ENCODE results near the gene SDC3.

Gene SDC3

DNA sequence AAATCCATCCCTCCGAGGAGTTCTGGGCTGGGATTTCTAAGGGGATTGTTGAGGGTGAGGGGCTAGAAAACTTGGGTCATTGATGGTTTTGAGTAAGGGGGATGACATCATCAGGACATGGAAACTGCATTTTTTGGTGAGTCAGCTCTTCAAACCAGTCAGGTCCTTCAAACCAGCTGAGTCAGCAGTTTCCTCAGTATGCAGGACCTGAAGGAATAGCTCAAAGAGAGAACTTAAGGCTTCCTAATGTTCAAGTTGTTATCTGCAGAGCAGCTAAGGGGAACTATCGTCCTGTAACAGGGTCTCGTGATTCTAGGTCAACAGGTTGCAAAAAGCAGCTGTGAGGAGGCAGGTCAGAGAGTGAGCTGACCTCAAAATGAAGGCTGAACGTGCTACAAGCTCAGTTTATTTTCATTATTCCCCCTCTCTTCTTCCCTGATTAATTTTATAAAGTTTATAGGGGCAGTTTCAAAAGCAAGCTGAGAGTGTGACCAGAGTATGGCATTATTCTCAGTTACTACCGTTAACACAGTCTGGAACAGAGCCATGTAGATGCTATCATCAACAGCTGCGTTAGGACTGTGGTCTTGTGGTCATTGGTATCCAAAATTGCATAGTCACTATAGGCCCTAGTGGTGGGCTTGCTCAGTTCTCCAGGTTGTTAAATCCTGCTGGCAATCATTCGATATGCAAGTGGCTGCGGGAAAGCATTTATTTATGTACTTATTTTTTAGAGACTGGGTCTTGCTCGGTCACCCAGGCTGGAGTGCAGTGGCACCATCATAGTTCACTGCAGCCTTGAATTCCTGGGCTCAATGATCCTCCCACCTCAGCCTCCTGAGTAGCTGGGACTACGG is 10.7 kb upstream of the SDC3 start:
- peak; percentile 95 to 99 (median 99) for DNase-seq
- POLR2A ChIA-PET: interaction anchor here (0.6 to 1.2 kb wide), 3 partner anchors 128 to 163 kb away, joined by 3 to 4 read pairs (median 4); no protein-coding TSS in a partner anchor
- H3K9me3 ChIP-seq (ENCODE audit: control extremely low read depth in 1 of 5, control insufficient read depth in 4 of 5, insufficient read depth in 2 of 5, low read depth in 1 of 5, low read length in 4 of 5): no peaks in the 10 kb centered on the region
- 21% methylated on average over 4 of the region's 10 CpGs for WGBS (ENCODE audit: insufficient coverage)
- H3K27ac ChIP-seq (ENCODE audit: insufficient read depth in 1 of 2, low read depth in 1 of 2, low read length in 2 of 2, poor library complexity in 1 of 2, severe bottlenecking in 2 of 2): peak overlapping the region in 1 of 2 experiments; percentile 75
- H3K4me1 ChIP-seq (ENCODE audit: control extremely low read depth in 1 of 4, control insufficient read depth in 4 of 4, insufficient read depth in 4 of 4, low read length in 3 of 4): peaks cover 0 to 28% (median 26%) of the 10 kb centered on the region in 4 experiments
- CTCF ChIA-PET: interaction anchor here (0.5 to 3.4 kb wide), 12 partner anchors 9 to 385 kb away, joined by 3 to 26 read pairs (median 5); no protein-coding TSS in a partner anchor
- no peaks in the 10 kb centered on the region for H3K36me3 ChIP-seq (ENCODE audit: control insufficient read depth in 4 of 4, insufficient read depth in 4 of 4, low read length in 3 of 4)
- H3K27me3 ChIP-seq (replicated peaks in 2 of 5; ENCODE audit: control insufficient read depth in 4 of 5, insufficient read depth in 5 of 5, low read length in 4 of 5): peaks cover 0 to 6% (median 2%) of the 10 kb centered on the region in 5 experiments
- peak overlapping the region in 2 of 7 experiments; percentile 11 to 62 for H3K4me3 ChIP-seq (ENCODE audit: control insufficient read depth in 1 of 7, extremely low read depth in 1 of 7, insufficient read depth in 4 of 7, low read depth in 2 of 7, low read length in 6 of 7)

DNA sequence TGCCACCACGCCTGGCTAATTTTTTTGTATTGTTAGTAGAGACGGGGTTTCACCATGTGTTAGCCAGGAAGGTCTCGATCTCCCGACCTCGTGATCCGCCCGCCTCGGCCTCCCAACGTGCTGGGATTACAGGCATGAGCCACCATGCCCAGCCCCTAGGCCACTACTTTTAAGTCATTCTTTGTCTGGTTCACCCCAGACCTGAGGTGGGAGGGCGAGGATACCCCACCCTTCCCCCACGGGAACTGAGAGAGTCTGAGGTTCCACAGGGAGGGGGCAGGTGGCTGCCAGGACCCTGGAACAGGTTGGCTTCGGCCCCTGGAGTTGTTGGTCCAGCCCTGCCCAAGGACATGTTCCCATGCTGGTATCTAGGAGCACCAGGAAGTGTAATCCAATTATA is 7.7 kb upstream of the SDC3 start:
- POLR2A ChIA-PET: interaction anchor here (0.6 kb wide), 1 partner anchor 39 kb away, joined by 3 read pairs; no protein-coding TSS in a partner anchor

DNA sequence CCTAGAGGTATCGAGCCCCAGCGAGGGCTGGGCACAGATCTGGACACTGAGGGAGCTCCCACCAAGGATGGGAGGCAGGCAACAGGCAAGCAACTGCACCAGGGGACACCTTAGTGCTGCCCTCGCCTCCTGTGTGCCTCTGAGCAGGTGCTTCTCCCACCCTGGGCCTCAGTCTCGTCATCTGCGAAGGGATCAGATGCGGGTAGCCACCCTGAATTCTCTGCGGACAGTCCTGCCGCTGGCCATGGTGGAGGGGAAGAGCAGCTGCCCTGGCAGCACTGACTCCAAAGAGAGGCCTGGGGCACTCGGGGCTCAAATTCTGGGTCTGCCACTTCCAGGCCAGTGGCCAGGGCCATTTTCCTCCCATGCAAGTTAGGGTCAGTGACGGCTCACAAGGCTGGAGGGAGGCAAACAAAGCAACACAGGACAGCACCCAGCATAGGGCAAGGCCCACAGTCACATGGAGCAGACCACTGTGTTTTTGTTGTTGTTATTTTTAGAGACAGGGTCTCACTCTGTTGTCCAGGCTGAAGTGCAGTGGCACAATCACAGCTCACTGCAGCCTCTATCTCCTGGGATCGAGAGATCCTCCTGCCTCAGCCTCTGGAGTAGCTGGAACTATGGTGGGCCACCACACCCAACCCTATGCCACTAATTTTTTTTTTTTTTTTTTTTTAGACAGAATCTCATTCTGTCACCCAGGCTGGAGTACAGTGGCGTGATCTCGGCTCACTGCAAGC is 7.1 kb upstream of the SDC3 start:
- CTCF ChIA-PET: interaction anchor here (0.6 to 8.4 kb wide), 7 partner anchors 11 to 196 kb away, joined by 3 to 252 read pairs (median 13); no protein-coding TSS in a partner anchor
- no peak for DNase-seq
- Histone ChIP-seq H3K4me3 (ENCODE audit: control insufficient read depth in 1 of 7, extremely low read depth in 1 of 7, insufficient read depth in 4 of 7, low read depth in 2 of 7, low read length in 6 of 7) (no peak overlapping the region), H3K36me3 (ENCODE audit: control insufficient read depth in 4 of 4, insufficient read depth in 4 of 4, low read length in 3 of 4) (no peaks in the 10 kb centered on the region), H3K4me1 (ENCODE audit: control extremely low read depth in 1 of 4, control insufficient read depth in 4 of 4, insufficient read depth in 4 of 4, low read length in 3 of 4) (peaks cover 0 to 48% (median 39%) of the 10 kb centered on the region in 4 experiments), H3K27me3 (replicated peaks in 2 of 5; ENCODE audit: control insufficient read depth in 4 of 5, insufficient read depth in 5 of 5, low read length in 4 of 5) (peaks cover 0 to 10% (median 6%) of the 10 kb centered on the region in 5 experiments), H3K9me3 (ENCODE audit: control extremely low read depth in 1 of 5, control insufficient read depth in 4 of 5, insufficient read depth in 2 of 5, low read depth in 1 of 5, low read length in 4 of 5) (no peaks in the 10 kb centered on the region), H3K27ac (ENCODE audit: insufficient read depth in 1 of 2, low read depth in 1 of 2, low read length in 2 of 2, poor library complexity in 1 of 2, severe bottlenecking in 2 of 2) (no peak overlapping the region)
- POLR2A ChIA-PET: interaction anchor here (0.6 kb wide), 1 partner anchor 40 kb away, joined by 3 read pairs; no protein-coding TSS in a partner anchor
- 94% methylated on average over 13 of the region's 13 CpGs for WGBS (ENCODE audit: insufficient coverage)

More for the DNA sequence above, 7.7 kb upstream of the SDC3 start:
- Histone ChIP-seq H3K9me3 (ENCODE audit: control extremely low read depth in 1 of 5, control insufficient read depth in 4 of 5, insufficient read depth in 2 of 5, low read depth in 1 of 5, low read length in 4 of 5) (no peaks in the 10 kb centered on the region), H3K36me3 (ENCODE audit: control insufficient read depth in 4 of 4, insufficient read depth in 4 of 4, low read length in 3 of 4) (no peaks in the 10 kb centered on the region), H3K4me3 (ENCODE audit: control insufficient read depth in 1 of 7, extremely low read depth in 1 of 7, insufficient read depth in 4 of 7, low read depth in 2 of 7, low read length in 6 of 7) (no peak overlapping the region), H3K27ac (ENCODE audit: insufficient read depth in 1 of 2, low read depth in 1 of 2, low read length in 2 of 2, poor library complexity in 1 of 2, severe bottlenecking in 2 of 2) (no peak overlapping the region), H3K4me1 (ENCODE audit: control extremely low read depth in 1 of 4, control insufficient read depth in 4 of 4, insufficient read depth in 4 of 4, low read length in 3 of 4) (peaks cover 0 to 48% (median 39%) of the 10 kb centered on the region in 4 experiments), H3K27me3 (replicated peaks in 2 of 5; ENCODE audit: control insufficient read depth in 4 of 5, insufficient read depth in 5 of 5, low read length in 4 of 5) (peaks cover 0 to 6% (median 2%) of the 10 kb centered on the region in 5 experiments)
- DNase-seq: no peak
- 97% methylated on average over 8 of the region's 12 CpGs for WGBS (ENCODE audit: insufficient coverage)
- CTCF ChIA-PET: interaction anchor here (1.6 to 8.4 kb wide), 5 partner anchors 12 to 197 kb away, joined by 3 to 252 read pairs (median 13); no protein-coding TSS in a partner anchor

DNA sequence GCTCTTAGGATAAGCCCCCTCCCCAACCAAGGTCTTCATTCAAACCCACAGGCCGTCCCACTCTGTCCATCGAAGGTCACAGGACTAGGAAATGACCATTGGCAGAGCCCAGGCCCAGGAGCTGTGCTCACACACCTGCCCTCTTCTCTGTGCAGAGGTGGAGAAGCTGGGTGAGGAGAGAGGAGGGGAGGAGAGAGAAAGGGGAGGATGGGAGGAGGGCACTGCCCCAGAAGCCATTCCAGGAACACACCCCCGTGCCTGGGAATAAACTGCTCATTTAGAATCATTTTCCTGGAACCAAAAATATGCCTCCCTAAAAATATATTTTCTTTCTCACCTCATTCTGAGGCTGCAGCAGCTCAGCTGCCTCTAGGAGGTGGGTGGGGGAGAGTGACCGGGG is 6.4 kb upstream of the SDC3 start:
- 100% methylated on average over 2 of the region's 4 CpGs for WGBS (ENCODE audit: insufficient coverage)
- Histone ChIP-seq H3K27me3 (replicated peaks in 2 of 5; ENCODE audit: control insufficient read depth in 4 of 5, insufficient read depth in 5 of 5, low read length in 4 of 5) (peaks cover 0 to 15% (median 11%) of the 10 kb centered on the region in 5 experiments), H3K36me3 (ENCODE audit: control insufficient read depth in 4 of 4, insufficient read depth in 4 of 4, low read length in 3 of 4) (no peaks in the 10 kb centered on the region), H3K4me3 (ENCODE audit: control insufficient read depth in 1 of 7, extremely low read depth in 1 of 7, insufficient read depth in 4 of 7, low read depth in 2 of 7, low read length in 6 of 7) (no peak overlapping the region), H3K4me1 (ENCODE audit: control extremely low read depth in 1 of 4, control insufficient read depth in 4 of 4, insufficient read depth in 4 of 4, low read length in 3 of 4) (peaks cover 0 to 46% (median 37%) of the 10 kb centered on the region in 4 experiments), H3K9me3 (ENCODE audit: control extremely low read depth in 1 of 5, control insufficient read depth in 4 of 5, insufficient read depth in 2 of 5, low read depth in 1 of 5, low read length in 4 of 5) (no peaks in the 10 kb centered on the region), H3K27ac (ENCODE audit: insufficient read depth in 1 of 2, low read depth in 1 of 2, low read length in 2 of 2, poor library complexity in 1 of 2, severe bottlenecking in 2 of 2) (no peak overlapping the region)
- POLR2A ChIA-PET: no interaction called here
- CTCF ChIA-PET: interaction anchor here (1.6 to 8.4 kb wide), 7 partner anchors 10 to 196 kb away, joined by 3 to 252 read pairs (median 33); no protein-coding TSS in a partner anchor
- no peak for DNase-seq

DNA sequence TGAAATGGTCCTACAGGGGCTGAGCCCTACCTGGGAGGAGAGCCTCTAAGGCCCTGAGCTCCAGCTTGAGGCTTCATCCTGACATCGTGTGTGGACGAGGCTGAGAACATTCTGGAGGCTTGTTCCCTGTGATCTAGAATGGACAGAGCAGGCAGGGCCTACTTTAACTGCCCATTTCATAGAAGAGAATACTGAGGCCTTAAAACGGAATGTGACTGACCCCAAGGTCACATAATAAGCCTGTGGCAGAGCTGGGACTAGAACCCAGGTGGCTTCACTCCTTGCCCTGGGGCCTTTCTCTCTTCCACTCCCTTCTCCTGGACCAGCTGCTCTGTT is 6.0 kb upstream of the SDC3 start:
- peaks cover 0 to 42% (median 33%) of the 10 kb centered on the region in 4 experiments for H3K4me1 ChIP-seq (ENCODE audit: control extremely low read depth in 1 of 4, control insufficient read depth in 4 of 4, insufficient read depth in 4 of 4, low read length in 3 of 4)
- 100% methylated on average over 2 of the region's 3 CpGs for WGBS (ENCODE audit: insufficient coverage)
- H3K36me3 ChIP-seq (ENCODE audit: control insufficient read depth in 4 of 4, insufficient read depth in 4 of 4, low read length in 3 of 4): no peaks in the 10 kb centered on the region
- CTCF ChIA-PET: interaction anchor here (0.9 to 8.4 kb wide), 8 partner anchors 10 to 195 kb away, joined by 3 to 252 read pairs (median 23); no protein-coding TSS in a partner anchor
- H3K27ac ChIP-seq (ENCODE audit: insufficient read depth in 1 of 2, low read depth in 1 of 2, low read length in 2 of 2, poor library complexity in 1 of 2, severe bottlenecking in 2 of 2): no peak overlapping the region
- POLR2A ChIA-PET: no interaction called here
- H3K9me3 ChIP-seq (ENCODE audit: control extremely low read depth in 1 of 5, control insufficient read depth in 4 of 5, insufficient read depth in 2 of 5, low read depth in 1 of 5, low read length in 4 of 5): no peaks in the 10 kb centered on the region
- H3K4me3 ChIP-seq (ENCODE audit: control insufficient read depth in 1 of 7, extremely low read depth in 1 of 7, insufficient read depth in 4 of 7, low read depth in 2 of 7, low read length in 6 of 7): no peak overlapping the region
- DNase-seq: no peak
- H3K27me3 ChIP-seq (replicated peaks in 2 of 5; ENCODE audit: control insufficient read depth in 4 of 5, insufficient read depth in 5 of 5, low read length in 4 of 5): peaks cover 0 to 18% (median 14%) of the 10 kb centered on the region in 5 experiments

DNA sequence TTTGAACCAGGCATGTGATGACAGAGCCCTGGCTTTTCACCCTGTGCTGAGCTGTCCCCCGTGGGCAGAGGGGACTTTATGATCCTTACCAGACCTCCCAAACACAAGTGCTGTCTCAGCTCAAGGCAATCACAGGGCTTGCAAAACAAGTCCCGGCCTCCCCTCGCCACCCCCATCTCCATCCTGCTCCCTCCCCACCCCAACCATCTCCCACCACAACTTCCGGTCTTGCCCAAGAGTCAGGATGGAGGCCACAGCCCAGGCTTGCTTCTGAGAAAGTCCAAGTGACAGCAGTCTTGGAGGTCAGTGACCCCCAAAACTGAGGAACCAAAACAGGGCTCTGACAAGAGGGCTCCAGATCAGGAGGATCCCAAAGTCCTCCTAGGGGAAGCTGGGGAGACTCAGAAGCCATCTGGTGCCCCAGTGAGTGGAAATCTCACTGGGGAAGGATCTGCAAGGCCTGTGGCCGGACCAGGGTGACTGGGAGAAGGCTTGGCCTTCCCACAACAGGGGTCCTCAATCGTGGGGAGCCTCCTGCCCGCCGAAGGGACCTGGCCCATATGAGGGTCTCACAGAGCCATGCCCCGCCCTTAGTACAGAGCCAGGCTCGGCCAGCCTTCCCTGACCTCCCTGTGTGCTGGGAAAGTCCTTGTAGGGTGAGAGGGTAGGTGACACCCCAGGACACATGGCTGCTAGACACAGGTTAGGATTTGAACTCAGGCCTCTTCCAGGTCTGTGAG is 4.5 kb upstream of the SDC3 start:
- H3K36me3 ChIP-seq (ENCODE audit: control insufficient read depth in 4 of 4, insufficient read depth in 4 of 4, low read length in 3 of 4): no peaks in the 10 kb centered on the region
- DNase-seq: peak in 2 of 3 donors; percentile 31 to 42
- ChIA-PET POLR2A (interaction anchor here (1.7 kb wide), 1 partner anchor 194 kb away, joined by 4 read pairs; no protein-coding TSS in a partner anchor), CTCF (interaction anchor here (0.7 to 8.4 kb wide), 21 partner anchors 9 to 304 kb away, joined by 3 to 252 read pairs (median 7); partner anchors contain the start of gene MATN1)
- H3K27ac ChIP-seq (ENCODE audit: insufficient read depth in 1 of 2, low read depth in 1 of 2, low read length in 2 of 2, poor library complexity in 1 of 2, severe bottlenecking in 2 of 2): no peak overlapping the region
- WGBS (ENCODE audit: insufficient coverage): 80% methylated on average over 6 of the region's 10 CpGs
- H3K9me3 ChIP-seq (ENCODE audit: control extremely low read depth in 1 of 5, control insufficient read depth in 4 of 5, insufficient read depth in 2 of 5, low read depth in 1 of 5, low read length in 4 of 5): no peaks in the 10 kb centered on the region
- H3K4me3 ChIP-seq (ENCODE audit: control insufficient read depth in 1 of 7, extremely low read depth in 1 of 7, insufficient read depth in 4 of 7, low read depth in 2 of 7, low read length in 6 of 7): peak overlapping the region in 2 of 7 experiments; percentile 7 to 10
- peaks cover 0 to 31% (median 21%) of the 10 kb centered on the region in 4 experiments for H3K4me1 ChIP-seq (ENCODE audit: control extremely low read depth in 1 of 4, control insufficient read depth in 4 of 4, insufficient read depth in 4 of 4, low read length in 3 of 4)
- peaks cover 0 to 26% (median 20%) of the 10 kb centered on the region in 5 experiments for H3K27me3 ChIP-seq (replicated peaks in 2 of 5; ENCODE audit: control insufficient read depth in 4 of 5, insufficient read depth in 5 of 5, low read length in 4 of 5)

Measured in common myeloid progenitor, CD34-positive (primary cell).